GM19238 (cell line): ENCODE data around the gene AGAP3.

Source experiments
- DNase-seq: peaks from one replicate; pipeline ENCODE4 v3.0.0; 2011; ENCODE audit warnings: low spot score; ENCODE audit not compliant: insufficient read length

The AGAP3 gene

DNA sequence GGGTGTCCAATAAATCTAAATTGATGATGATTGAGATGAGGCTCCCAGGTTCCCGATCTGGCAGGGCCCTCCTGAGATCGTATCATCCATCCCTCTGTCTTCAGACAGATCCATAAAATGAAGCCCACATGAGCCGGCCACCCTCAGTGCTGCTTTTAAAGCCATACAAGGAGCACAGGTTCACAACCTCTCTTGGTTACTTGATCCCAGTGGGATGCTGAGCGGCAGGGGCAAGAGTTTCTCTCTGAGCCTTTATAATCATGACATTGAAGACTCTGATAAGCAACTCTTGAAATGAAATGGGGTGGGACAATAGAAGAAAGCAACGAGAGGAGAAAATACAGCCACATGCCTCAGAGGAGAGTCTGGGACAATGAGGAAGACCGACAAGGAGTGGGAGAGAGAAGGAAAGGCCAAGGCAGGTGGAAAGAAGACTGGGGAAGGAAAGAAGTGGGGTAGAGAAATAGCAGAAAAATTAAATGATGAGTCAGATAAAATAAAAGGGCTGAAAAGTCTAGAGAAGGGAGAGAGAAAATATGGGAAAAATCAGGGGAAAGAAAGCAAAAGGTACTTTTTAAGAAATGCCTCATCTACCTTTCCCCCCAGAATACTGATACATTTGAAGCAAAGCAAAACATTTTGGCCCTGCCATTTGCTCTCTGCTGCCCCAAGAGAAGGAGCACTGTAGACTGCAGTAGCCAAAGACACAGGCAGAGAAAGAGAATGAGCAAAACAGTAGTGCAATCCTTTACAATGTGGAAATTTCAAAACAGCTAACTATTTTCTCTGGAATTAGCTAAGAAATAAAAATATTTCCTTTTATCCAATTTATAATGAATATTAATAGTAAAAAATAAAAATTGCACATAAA, 66.6 kb downstream of the AGAP3 start:
- no peak for DNase-seq

DNA sequence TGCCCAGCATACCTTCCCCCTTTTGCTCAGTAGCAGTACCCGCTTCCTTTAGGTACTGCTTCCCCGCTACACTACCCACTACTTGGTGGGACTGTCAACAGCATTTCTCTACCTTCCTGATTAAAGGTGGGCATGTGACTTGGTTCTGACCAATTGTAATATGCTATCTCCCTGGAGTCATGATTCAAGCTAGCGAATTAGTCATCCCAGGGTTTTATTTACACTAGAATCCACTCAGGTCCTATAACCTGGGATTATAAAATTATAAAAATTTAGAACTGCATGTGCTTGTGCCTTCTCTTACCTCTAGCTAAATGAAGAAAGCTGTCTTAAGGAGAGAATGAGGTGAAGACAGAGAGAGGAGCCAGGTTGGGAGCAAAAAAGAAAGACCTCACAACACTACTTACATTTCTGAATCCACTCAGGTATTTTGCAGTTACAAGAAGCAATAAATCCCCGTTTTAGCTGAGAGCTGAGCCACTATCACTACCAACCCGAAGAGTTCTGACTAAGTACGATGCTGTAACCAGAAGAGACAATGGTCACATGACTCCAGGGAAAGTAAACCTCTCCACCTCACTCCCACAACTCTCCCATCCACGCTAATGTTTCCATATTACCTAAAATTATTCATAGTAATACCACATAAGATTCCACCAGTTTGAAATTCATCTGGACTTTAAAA, 71.5 kb downstream of the AGAP3 start:
- DNase-seq, result no peak

GRCh38 chr7:151161757-151162156, 75.5 kb downstream of the AGAP3 start:
- DNase-seq, result no peak

GRCh38 chr7:151166629-151167196, 80.4 kb downstream of the AGAP3 start:
- DNase-seq, result no peak

GRCh38 chr7:151167197-151167961, 81.1 kb downstream of the AGAP3 start, which contains the start of gene GBX1:
Gene GBX1, minus strand, starts transcription at chr7:151167694. Its CDS starts 146 bp downstream, at chr7:151167548.
- DNase-seq, result no peak

GRCh38 chr7:151168003-151168786, 81.9 kb downstream of the AGAP3 start:
- DNase-seq, result peak; percentile 56

GRCh38 chr7:151168787-151169162, 82.5 kb downstream of the AGAP3 start:
- no peak for DNase-seq

DNA sequence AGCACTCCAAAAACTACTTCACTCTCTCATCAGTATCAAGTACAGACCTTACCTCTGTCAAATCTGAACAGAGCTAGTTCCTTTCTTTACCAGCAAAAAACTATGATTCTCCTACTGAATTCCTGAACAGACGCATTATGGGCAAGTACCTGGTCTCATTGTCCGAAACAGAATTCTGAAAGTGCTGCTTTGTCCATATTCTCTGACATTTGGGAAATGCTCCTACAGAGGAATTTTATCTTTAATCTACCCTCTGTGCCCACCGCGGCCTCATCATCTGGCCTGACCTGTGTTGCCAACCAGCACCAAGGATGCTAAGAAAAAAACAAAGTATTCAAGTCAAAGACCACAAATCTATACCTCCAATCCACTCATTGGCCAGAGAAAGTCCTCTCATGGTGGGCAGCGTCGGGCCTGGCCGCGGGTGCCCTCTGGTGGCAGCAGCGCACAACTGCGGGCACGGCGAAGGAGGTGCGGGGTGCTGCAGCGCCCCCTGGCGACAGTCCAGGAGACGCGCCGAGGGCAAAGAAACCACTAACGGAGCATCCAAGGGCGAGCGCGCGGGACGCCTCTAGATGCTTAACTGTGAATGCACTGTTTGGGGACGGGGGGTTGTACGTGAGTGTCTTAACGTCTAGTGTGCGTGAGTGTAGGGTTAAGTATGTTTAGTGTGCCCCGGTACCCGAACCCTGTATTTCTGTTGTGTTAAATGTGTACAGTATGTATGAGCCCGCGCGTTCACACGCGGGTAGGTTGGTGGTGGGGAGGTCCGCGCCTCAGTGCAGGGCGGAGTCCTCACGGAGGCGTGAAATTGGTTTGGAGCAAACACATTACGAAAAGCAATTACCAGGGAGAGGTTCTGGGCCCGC, 86.2 kb downstream of the AGAP3 start:
- peak; percentile 81 for DNase-seq

GRCh38 chr7:151173386-151174245, 87.3 kb downstream of the AGAP3 start:
- no peak for DNase-seq

- no peak for DNase-seq
Observed at GRCh38 chr7:151174246-151175046, 88.2 kb downstream of the AGAP3 start.

DNA sequence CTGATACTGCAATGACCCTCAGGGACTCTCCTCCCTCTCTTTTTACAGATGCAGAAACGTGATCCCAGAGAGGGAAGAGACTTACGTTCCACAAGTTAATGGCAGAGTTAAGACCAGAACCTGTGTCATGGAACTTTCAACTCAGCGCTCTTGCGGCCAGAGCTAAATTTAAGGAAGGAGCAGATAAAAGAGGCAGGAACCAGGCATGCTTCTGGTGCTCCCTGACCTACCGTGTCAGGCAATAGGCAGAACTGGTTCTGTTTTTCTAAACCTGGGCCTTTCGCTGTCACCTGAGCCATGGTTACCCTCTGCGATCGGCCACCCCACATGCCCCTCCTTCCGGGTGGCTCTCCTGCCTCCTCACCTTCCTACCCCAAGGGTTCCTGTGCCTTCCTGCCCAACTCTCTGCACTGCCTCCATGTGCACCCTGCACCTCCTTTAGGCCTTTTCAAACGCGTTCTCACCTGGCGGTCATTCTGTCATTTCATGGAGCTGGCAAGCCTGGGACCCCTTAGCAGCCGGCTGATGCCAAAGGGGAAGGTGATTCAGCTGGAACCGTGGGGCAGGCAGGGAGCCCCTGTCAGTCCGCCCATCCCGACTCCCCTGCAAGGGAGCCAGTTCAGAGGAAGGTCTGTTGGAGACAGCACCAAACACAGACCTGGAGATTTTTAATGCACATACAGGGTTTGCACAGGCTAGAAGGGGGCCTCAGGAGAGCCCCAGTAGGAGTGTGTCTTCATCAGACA, 88.9 kb downstream of the AGAP3 start:
- DNase-seq, result no peak

DNA sequence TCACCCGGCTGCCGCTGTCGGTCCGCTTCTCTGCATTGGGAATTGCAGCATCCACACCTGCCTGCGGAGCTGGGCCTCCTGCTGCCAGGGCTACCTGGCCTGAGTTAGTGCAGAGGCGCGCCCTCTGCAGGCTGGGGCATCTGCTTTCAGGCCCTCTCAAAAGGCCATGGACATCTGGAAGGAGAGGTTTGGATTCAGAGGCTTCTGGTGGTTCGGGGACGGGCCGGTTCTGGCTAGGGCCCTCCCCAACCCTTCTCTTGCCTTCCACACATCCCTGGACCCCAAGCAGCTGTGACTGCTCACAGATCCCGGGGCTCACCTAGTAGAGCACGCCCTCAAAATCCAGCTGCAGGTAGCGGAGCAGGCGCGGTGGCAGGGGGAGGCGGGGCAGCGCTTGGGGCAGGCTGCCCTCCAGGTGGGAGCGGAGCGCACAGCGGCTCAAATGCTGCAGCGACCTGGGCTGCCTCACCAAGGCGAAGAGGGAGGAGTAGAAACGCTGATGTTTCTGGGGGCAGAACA, 89.6 kb downstream of the AGAP3 start:
- no peak for DNase-seq

- DNase-seq, result no peak
Observed at GRCh38 chr7:151176401-151176800, 90.1 kb downstream of the AGAP3 start.

DNA sequence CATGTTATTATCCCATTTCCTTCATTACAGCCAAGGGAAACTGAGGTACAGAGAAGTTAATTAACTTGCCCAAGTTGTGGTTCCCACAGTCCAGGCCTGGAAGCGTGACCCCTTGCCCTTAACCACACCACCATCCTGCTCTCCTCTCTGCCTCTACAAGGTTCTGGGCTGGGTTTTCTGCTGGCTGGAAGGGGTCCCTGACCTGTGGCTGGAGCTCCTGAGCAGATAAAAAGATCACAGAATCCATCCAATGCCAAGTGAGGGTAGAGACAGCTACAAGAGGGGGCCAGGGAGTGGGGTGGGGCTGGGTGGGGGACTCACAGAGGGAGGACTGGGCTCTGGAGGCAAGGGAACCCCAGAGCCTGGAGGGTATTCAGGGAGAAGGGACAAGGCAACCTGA, 91.0 kb downstream of the AGAP3 start:
- no peak for DNase-seq

GRCh38 chr7:151178236-151178635, 92.0 kb downstream of the AGAP3 start:
- no peak for DNase-seq

- DNase-seq, result no peak
Observed at GRCh38 chr7:151178831-151179230, 92.6 kb downstream of the AGAP3 start.

- no peak for DNase-seq
Observed at GRCh38 chr7:151179287-151179860, 93.1 kb downstream of the AGAP3 start.
